HG03097 (cell line): Measurements from ENCODE around the gene RAPGEF6.

Experiments used
- ATAC-seq: cut with Tn5 transposase; IDR thresholded peaks from one replicate; pipeline ENCODE4 v1.9.1; 2021; ENCODE audit not compliant: unreplicated experiment, low FRiP score

RAPGEF6 gene

GRCh38 chr5:131377346-131377745 lies 257.7 kb downstream of the RAPGEF6 start:
- no peak for ATAC-seq

- ATAC-seq: no peak
Measured at GRCh38 chr5:131375351-131375750, 259.7 kb downstream of the RAPGEF6 start.
